Breast epithelium (tissue), 4 donors: ENCODE data around the gene C19orf53. TPM values are rescaled to one million over a fixed set of nuclear protein-coding genes. Genes with fewer than 3 reads are reported as not detected.
A peak's percentile ranks its signal among the peaks of the same experiment; 100 is the strongest.

Experiments used
- DNase-seq, 2 donors: peaks; one replicate each; pipeline ENCODE4 v3.0.0-alpha.2; 2019; ENCODE audit warnings: low spot score in 2 of 2
- H3K27ac ChIP-seq, 2 donors: fragments of 200-600 bp; sonication (generic) in 1 of 2; one replicate each; pipeline ENCODE4 v1.5.1; 2016 to 2019; ENCODE audit warnings: mild to moderate bottlenecking in 1 of 2
- H3K27me3 ChIP-seq, 2 donors: fragments of 200-600 bp; sonication (generic) in 1 of 2; one replicate each; pipeline versions ENCODE4 v1.5.1 to v1.6.0; 2017 to 2019; ENCODE audit warnings: control low read depth in 1 of 2, mild to moderate bottlenecking in 1 of 2
- H3K36me3 ChIP-seq: fragments of 200-600 bp; one replicate; pipeline ENCODE4 v1.5.1; 2019
- H3K4me1 ChIP-seq, 2 donors: fragments of 200-600 bp; sonication (generic); one replicate each; pipeline ENCODE4 v1.5.1; 2016 to 2019; ENCODE audit warnings: control low read depth in 1 of 2
- H3K4me3 ChIP-seq, 3 donors: fragments of 200-600 bp; sonication (generic); 1 replicate in 2 of 3; 2 replicates in 1 of 3; pipeline ENCODE4 v1.5.1; 2016 to 2019; ENCODE audit warnings: mild to moderate bottlenecking in 3 of 3, moderate library complexity in 2 of 3
- H3K9me3 ChIP-seq, 2 donors: fragments of 200-600 bp; sonication (generic) in 1 of 2; one replicate each; pipeline ENCODE4 v1.5.1; 2016 to 2019; ENCODE audit warnings: control low read depth in 1 of 2
- POLR2A ChIP-seq: fragments of 450-650 bp; IDR thresholded peaks from one replicate; pipeline ENCODE4 v1.6.1; 2016; ENCODE audit warnings: antibody characterized with exemption, mild to moderate bottlenecking, moderate library complexity
- POLR2AphosphoS5 ChIP-seq, 3 donors: sonication (generic); formaldehyde crosslinking; IDR thresholded peaks; one replicate each; pipeline ENCODE4 v1.6.1; 2017; ENCODE audit warnings: antibody characterized with exemption in 3 of 3
- intact Hi-C: fragments of 100-400 bp; cut with DNase I; formaldehyde crosslinking; loops from one replicate; pipeline ENCODE4 v1.15.1; 2023; ENCODE audit warnings: low total_unique reads
- total RNA-seq, 3 donors: library from RNA; depleted of rRNA; stranded (reverse); fragments of >200 nt; gene quantifications; one replicate each; pipeline ENCODE4 v1.1.0, GENCODE V29; 2016
- TF ChIP-seq, protein P1 (sequence below), 3 donors: fragments of 450-650 bp; IDR thresholded peaks; one replicate each; pipeline ENCODE4 v1.5.1; 2016 to 2017; ENCODE audit warnings: antibody characterized with exemption in 3 of 3, mild to moderate bottlenecking in 3 of 3, moderate library complexity in 3 of 3

Gene C19orf53
- total RNA-seq, 3 donors from 2014 or later: 134 to 175 (median 137) TPM

GRCh38 chr19:13763265-13763664 lies 11.0 kb upstream of the C19orf53 start:
- H3K27me3 ChIP-seq: no peaks in the 10 kb centered on the region
- peaks cover 8% of the 10 kb centered on the region for H3K36me3 ChIP-seq
- no peak for DNase-seq
- intact Hi-C loops: no loop called here
- no peaks in the 10 kb centered on the region for H3K9me3 ChIP-seq
- H3K4me3 ChIP-seq: no peak overlapping the region
- H3K27ac ChIP-seq: no peak overlapping the region
- TF ChIP-seq, protein P1, sequence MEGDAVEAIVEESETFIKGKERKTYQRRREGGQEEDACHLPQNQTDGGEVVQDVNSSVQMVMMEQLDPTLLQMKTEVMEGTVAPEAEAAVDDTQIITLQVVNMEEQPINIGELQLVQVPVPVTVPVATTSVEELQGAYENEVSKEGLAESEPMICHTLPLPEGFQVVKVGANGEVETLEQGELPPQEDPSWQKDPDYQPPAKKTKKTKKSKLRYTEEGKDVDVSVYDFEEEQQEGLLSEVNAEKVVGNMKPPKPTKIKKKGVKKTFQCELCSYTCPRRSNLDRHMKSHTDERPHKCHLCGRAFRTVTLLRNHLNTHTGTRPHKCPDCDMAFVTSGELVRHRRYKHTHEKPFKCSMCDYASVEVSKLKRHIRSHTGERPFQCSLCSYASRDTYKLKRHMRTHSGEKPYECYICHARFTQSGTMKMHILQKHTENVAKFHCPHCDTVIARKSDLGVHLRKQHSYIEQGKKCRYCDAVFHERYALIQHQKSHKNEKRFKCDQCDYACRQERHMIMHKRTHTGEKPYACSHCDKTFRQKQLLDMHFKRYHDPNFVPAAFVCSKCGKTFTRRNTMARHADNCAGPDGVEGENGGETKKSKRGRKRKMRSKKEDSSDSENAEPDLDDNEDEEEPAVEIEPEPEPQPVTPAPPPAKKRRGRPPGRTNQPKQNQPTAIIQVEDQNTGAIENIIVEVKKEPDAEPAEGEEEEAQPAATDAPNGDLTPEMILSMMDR (IDR thresholded peaks at IDR 0.05): no peak
- no peak for TF ChIP-seq POLR2AphosphoS5 (IDR thresholded peaks at IDR 0.05)
- TF ChIP-seq POLR2A: no peak
- H3K4me1 ChIP-seq: peaks cover 0 to 9% of the 10 kb centered on the region in 2 donors

DNA sequence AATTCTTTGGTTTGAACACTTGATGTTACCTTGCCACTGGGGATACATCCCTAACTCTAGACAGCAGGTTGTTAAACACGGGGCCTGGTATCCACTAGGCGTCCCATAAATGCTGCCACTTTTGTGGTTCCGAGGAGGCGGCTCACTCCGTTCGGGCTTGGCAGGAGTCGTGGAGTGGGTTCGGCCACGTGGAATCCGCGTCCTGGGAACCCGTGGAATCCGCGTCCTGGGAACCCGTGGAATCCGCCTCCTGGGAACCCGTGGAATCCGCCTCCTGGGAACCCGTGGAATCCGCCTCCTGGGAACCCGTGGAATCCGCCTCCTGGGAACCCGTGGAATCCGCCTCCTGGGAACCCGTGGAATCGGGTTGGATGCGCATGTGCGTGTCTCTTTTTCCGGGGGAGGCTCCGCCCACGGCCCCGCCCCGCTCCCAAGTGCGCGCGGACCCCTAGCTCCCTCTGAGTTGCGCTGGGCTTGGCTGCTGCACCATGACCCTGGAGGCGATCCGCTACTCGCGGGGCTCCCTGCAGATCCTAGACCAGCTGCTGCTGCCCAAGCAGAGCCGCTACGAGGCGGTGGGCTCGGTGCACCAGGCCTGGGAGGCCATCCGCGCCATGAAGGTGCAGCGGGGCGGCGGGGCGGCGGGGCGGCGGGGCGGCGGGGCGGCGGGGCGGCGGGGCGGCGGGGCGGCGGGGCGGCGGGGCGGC lies 10.0 kb upstream of the C19orf53 start, which contains the start of gene MRI1:
Gene MRI1 (plus strand): TSS at position 422 of the 707 bp plus-strand sequence. CDS start 67 bp downstream, at position 489.
- H3K27ac ChIP-seq: peak within 1 kb of the TSS; percentile 74 to 80
- H3K36me3 ChIP-seq: peaks cover 8% of the 10 kb centered on the region
- peak; percentile 59 to 77 for DNase-seq
- TF ChIP-seq POLR2A (no peak), POLR2AphosphoS5 (IDR thresholded peaks at IDR 0.05) (peak in 2 of 3 donors; percentile 14 to 51)
- TF ChIP-seq, protein P1 (IDR thresholded peaks at IDR 0.05): no peak
- H3K4me1 ChIP-seq: peaks cover 0 to 9% of the 10 kb centered on the region in 2 donors
- intact Hi-C loops: no loop called here
- H3K27me3 ChIP-seq: no peaks in the 10 kb centered on the region
- no peaks in the 10 kb centered on the region for H3K9me3 ChIP-seq
- peak within 1 kb of the TSS; percentile 75 to 81 (median 78) for H3K4me3 ChIP-seq

GRCh38 chr19:13764821-13765394 lies 9.3 kb upstream of the C19orf53 start:
- TF ChIP-seq, protein P1 (IDR thresholded peaks at IDR 0.05): no peak
- no peak for TF ChIP-seq POLR2A
- TF ChIP-seq POLR2AphosphoS5 (IDR thresholded peaks at IDR 0.05): no peak
- intact Hi-C loops: no loop called here
- DNase-seq: no peak
- no peaks in the 10 kb centered on the region for H3K27me3 ChIP-seq
- peaks cover 8% of the 10 kb centered on the region for H3K36me3 ChIP-seq
- H3K4me3 ChIP-seq: peak overlapping the region; percentile 75 to 81 (median 78)
- peak overlapping the region; percentile 74 to 80 for H3K27ac ChIP-seq
- no peaks in the 10 kb centered on the region for H3K9me3 ChIP-seq
- peaks cover 0 to 9% of the 10 kb centered on the region in 2 donors for H3K4me1 ChIP-seq

DNA sequence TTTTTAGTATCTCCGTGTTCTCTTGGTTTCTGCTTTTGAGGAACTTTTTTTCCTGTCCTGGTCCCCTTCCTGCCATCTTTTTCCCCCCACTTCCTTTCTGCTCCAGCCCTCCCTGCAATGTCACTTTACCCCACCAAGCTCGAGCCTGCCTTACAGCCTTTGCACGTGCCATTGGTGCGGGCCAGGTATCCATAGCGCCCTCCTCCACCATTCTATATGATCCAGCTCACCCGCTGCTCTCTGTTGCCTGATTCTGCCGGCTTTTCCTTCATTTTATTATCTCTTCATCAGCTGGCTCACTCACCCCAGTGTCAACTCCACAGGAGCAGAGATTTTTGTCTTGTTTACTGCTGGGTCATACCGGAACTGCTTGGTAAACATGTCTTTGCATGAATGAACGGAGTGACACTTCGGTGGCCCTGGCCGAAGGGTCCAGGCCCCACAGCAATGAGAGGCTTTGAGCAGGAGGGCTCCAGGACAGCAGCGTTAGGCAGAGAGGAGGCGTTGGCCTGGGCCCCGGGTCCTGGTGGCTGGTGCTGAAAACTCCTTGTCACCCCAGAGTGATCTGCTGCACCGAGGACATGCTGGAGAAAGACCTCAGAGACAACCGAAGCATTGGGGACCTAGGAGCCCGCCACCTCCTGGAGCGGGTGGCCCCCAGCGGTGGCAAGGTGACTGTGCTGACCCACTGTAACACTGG lies 8.7 kb upstream of the C19orf53 start:
- H3K4me3 ChIP-seq: peak overlapping the region; percentile 75 to 81 (median 78)
- peaks cover 8% of the 10 kb centered on the region for H3K36me3 ChIP-seq
- intact Hi-C loops: no loop called here
- peak overlapping the region; percentile 74 to 80 for H3K27ac ChIP-seq
- no peak for DNase-seq
- no peak for TF ChIP-seq POLR2AphosphoS5 (IDR thresholded peaks at IDR 0.05)
- TF ChIP-seq, protein P1 (IDR thresholded peaks at IDR 0.05): no peak
- TF ChIP-seq POLR2A: no peak
- H3K4me1 ChIP-seq: peaks cover 0 to 9% of the 10 kb centered on the region in 2 donors
- H3K27me3 ChIP-seq: no peaks in the 10 kb centered on the region
- H3K9me3 ChIP-seq: no peaks in the 10 kb centered on the region
